GM19468 (cell line): ENCODE results near the gene PPP1R11.

Experiments
- ATAC-seq: cut with Tn5 transposase; IDR thresholded peaks from one replicate; pipeline ENCODE4 v1.9.1; 2021; ENCODE audit warnings: mild to moderate bottlenecking, moderate library complexity, moderate number of reproducible peaks; ENCODE audit not compliant: unreplicated experiment; ENCODE audit errors: extremely low read depth

The PPP1R11 gene

GRCh38 chr6:30092852-30093543 lies 26.0 kb downstream of the PPP1R11 start:
- ATAC-seq = no peak

- ATAC-seq = no peak
Measured at GRCh38 chr6:30093951-30094661, 27.1 kb downstream of the PPP1R11 start.

- ATAC-seq = no peak
Measured at GRCh38 chr6:30096829-30097228, 29.8 kb downstream of the PPP1R11 start.

GRCh38 chr6:30097902-30098768 lies 31.1 kb downstream of the PPP1R11 start:
- no peak for ATAC-seq

GRCh38 chr6:30100154-30100553 lies 33.2 kb downstream of the PPP1R11 start:
- ATAC-seq = no peak

- ATAC-seq = no peak
Measured at GRCh38 chr6:30100585-30101443, 33.8 kb downstream of the PPP1R11 start.

- no peak for ATAC-seq
Measured at GRCh38 chr6:30101444-30102413, 34.7 kb downstream of the PPP1R11 start.

- no peak for ATAC-seq
Measured at GRCh38 chr6:30102414-30102969, 35.5 kb downstream of the PPP1R11 start.

GRCh38 chr6:30102970-30103871 lies 36.2 kb downstream of the PPP1R11 start:
- peak; percentile 47 for ATAC-seq

- no peak for ATAC-seq
Measured at GRCh38 chr6:30103872-30104179, 36.8 kb downstream of the PPP1R11 start.

- ATAC-seq = no peak
Measured at GRCh38 chr6:30104661-30105060, 37.7 kb downstream of the PPP1R11 start.

GRCh38 chr6:30111266-30111856 lies 44.4 kb downstream of the PPP1R11 start:
- ATAC-seq = no peak

GRCh38 chr6:30112402-30112994 lies 45.5 kb downstream of the PPP1R11 start:
- ATAC-seq = no peak

GRCh38 chr6:30113003-30113759 lies 46.2 kb downstream of the PPP1R11 start, which contains the start of gene TRIM31:
Gene TRIM31 (minus strand): TSS chr6:30113090. CDS start chr6:30112805, 285 bp downstream.
- no peak for ATAC-seq

GRCh38 chr6:30113841-30114240 lies 46.8 kb downstream of the PPP1R11 start:
- no peak for ATAC-seq

GRCh38 chr6:30116724-30117123 lies 49.7 kb downstream of the PPP1R11 start:
- ATAC-seq = no peak
